ENCODE results near the gene KRT80.
A peak's percentile ranks its signal among the peaks of the same experiment; 100 is the strongest.

KRT80 gene

GRCh38 chr12:52175371-52176350 lies 16.2 kb downstream of the KRT80 start:
- DNase-seq, result no peak

DNA sequence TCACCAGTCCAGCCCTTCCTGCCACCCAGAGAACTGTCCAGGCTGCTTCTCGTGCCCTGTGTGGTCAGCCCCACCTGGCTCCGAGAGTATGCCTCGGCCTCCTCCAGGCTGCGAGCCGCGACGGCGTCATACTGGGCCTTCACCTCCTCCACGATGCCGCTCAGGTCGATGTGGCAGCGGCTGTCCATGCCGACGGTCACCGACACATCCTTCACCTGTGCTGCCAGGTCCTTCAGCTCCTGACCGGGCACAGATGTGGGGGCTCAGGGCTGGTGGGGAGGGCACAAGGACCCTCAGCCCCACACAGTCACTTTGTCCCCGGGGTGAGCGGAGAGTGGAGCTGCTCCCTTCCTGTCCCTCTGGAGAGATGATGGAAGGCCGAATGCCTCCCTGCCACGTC lies 18.3 kb downstream of the KRT80 start:
- no peak for DNase-seq

DNA sequence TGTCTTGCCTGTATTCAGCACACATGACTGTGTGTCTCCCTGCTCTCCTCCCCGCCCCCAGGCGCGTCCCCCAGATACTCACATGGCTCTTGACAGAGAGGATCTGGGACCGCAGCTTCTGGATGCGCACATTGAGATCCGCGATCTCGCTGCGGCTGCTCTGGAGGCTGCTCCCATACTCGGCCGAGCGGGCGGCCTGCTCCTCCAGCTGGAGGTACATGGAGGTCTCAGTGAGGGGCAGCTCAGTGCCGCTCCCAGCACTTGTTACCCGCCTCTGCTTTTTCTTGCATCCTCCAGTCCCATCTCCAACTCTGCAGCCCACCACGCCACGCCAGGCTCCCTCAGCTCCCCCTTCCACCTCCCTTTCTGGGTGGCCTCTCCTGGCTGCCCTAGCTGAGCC lies 18.9 kb downstream of the KRT80 start:
- DNase-seq, result no peak

DNA sequence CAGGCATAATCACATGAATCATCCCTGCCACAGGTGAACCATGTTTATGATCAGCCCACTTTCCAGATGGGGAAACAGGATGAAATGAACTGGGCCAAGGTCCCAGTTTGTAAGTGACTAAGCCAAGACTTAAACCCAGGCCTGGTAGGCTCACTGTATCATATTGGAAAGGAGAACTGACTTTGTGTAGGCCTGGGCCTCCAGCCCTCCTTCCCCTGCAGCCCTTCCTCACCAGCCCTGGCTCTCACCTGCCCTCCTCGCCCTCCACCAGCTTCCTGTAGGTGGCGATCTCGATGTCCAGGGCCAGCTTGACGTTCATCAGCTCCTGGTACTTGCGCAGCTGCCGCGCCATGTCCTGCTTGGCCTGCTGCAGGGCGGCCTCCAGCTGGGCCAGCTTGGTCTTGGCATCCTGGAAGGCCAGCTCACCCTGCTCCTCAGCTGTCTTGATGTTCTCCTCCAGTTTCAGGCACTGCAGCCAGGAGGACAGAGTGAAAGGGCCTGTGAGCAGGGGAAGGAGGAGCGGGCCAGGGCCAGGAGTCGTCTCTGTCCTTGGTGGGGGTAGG lies 19.8 kb downstream of the KRT80 start:
- DNase-seq, result no peak

GRCh38 chr12:52170827-52171226 lies 21.0 kb downstream of the KRT80 start:
- DNase-seq, result no peak

GRCh38 chr12:52169886-52170285 lies 21.9 kb downstream of the KRT80 start:
- DNase-seq, result no peak

DNA sequence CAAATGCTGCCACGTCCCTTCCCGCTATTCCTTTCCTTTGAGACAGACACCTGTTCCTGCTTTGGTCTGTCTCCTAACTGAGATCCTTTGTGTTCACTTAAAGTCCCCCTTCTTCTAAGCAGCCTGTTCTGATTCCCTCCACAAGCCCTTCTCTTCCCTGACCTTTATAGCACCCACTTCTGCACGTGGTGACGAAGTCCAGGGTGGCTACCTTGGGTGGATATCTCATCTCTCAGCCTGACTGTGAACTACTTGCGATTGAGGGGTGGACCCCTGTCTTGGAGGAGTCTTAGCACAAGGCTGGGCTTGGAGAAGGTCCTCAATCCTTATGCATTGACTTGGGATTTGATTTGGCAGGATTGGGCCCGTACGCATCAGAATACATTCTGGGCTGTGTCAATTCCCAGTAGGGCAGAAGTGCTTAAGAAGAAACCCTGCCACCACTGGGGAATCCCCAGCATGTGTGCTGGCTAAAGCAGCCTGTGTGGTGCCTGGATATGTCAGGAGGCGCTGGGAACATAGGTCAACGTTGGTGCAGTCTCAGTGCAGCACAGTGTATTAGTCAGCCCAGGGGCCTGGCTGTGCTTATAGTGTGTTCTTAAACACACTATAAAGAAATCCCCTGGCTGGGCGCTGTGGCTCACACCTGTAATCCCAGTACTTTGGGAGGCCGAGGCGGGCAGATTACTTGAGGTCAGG lies 23.6 kb downstream of the KRT80 start:
- DNase-seq, result no peak

- no peak for DNase-seq
Observed at GRCh38 chr12:52167526-52167925, 24.3 kb downstream of the KRT80 start.

- DNase-seq, result no peak
Observed at GRCh38 chr12:52166672-52167071, 25.1 kb downstream of the KRT80 start.

DNA sequence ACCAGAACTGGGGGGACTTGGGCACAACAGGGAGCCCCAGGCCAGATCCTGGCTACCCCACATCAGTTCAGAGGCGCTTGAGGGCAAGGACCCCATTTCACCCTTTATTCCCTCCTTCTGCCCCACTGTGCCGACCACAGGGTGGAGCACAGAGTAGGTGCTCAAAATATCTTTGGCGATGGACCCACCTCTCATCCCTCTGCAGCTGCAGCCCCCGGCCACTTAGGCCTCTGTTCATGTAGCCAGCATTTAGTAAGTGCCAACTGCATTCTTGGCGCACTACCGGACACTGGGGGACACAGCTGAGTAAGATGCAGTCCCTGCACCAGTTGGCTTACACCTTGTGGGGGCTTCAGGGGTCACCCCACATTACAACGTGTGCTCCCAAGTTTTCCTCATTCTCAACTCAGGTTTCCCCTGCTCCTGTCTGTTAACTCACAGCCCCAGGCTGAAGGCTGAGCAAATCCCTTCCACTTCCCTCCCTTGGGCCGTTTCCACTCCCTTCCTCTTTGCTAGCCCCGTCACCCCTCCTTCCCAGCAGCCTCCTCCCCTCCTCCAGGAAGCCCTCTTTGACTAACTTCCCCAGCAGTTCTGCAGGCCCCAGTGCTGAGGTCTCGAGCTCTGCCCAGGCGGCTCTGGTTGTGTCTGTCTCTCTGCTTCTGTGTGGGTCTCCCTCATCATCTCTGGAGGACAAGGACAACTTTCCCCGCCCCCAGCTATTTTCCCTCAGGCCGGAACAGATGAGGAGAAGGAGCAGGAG lies 26.5 kb downstream of the KRT80 start:
- peak; percentile 41 for DNase-seq

GRCh38 chr12:52164624-52165023 lies 27.2 kb downstream of the KRT80 start:
- no peak for DNase-seq

DNA sequence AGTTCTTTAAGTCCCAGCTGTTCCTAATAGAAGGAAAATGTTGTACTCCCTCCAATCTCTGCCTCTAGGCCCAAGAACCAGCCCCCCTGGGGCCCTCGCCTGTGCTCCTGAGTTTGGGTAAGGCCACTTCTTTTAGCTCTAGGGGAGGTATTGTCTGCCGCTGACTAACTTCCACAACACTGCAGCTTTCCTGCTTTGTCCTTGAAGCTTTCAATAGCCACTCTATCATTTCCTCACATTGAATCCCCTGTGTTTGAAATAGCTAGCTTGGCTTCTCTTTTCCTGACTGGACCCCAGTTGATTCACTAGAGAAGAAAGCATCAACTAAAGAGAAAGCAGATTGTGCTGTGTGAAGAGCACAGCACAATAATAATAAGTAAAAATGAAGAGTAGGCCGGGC lies 28.8 kb downstream of the KRT80 start:
- no peak for DNase-seq

GRCh38 chr12:52160200-52160599 lies 31.6 kb downstream of the KRT80 start:
- no peak for DNase-seq

GRCh38 chr12:52157566-52158150 lies 34.2 kb downstream of the KRT80 start:
- no peak for DNase-seq

DNA sequence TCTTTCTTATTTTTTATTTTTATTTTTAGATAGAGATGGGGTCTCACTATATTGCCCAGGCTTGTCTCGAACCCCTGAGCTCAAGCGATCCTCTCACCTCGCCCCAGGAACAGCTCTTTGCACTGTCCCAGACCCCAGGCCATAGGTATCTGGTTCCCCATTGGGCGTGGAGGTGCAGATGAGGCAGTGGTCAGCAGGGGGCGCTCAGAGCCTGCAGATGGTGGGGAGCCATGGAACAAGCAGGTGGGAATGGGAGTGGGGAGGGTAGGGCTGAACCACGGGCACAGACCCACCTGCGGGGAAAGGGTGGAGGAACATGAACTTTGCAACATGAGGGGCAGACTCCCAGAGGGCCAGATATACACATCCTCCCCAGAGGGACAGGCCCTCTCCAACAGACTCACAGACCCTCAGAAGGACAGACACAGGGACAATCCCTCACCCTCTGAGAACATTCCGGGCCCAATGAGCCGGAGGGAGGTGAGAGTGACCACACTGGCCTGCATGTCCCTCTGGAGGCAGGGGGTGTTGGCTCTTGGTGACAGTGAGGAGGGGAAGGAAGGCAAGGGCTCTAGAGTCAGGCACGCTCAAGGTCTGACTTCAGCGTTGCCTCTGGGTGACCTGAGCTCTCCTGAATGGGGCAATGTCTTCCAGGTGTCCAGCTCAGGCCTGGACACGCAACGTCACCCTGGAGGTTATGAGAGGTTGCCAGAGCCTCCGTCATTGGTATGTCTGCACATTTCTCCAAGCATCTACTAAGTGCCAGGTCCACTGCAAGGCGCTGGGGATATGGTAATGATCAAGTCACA lies 34.9 kb downstream of the KRT80 start:
- peak; percentile 56 for DNase-seq

DNA sequence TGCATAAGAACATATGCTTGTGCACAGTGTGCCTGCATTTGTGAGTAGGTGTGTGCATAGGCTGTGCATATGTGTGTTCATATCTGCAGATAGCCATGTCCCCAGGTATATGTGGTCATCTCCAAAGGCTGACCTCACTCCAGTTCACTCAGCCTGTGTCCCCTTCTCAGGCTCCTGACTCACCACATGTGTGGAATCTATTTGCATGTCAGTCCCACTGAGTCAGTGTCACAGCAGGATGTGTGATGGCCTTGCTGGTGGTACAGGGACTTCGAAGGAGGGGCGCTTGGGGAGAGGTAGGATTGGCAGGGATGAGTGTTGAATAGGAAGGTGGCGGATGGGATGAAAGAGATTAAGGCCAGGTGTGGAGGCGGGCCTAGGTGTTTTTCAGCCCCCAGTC lies 35.5 kb downstream of the KRT80 start:
- DNase-seq, result no peak

DNA sequence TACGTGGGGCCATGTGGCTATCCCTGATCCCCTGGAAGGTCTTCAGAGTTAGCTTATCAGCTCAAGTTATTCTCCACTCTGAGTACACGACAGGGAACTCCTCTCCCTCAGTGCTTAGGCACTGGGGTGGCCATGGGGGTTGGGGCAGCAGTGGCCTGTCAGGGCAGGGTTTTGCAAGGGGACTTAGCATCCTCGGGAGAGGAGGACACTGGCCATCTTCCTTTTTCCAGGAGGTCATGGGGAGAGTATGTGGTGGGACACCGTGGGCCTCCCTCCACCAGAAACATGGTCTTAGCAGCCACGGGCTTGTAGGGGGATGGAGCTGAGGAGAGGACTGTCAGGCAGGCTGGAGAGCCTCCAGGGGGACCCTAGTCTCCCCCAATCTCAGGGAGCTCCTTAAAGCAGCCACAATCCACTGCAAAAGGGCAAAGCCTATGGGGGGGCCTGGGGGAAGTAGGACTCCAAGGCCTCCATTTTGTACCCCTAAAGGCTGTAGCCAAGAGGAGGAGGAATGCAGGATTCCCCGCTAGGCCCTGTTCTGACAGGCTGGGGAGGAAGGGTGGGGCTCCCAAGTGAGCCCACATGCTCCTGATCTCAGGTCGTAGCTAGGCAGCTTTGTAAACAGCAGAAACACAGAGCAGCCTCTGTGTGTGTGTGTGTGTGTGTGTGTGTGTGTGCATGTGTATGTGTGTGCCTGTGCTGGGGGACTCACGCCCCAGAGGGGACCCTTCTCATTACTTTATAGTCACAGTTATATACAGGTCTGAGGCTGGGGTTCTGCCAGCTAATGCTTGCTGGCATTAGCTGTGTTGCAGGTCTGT lies 36.6 kb downstream of the KRT80 start:
- DNase-seq, result peak; percentile 81

DNA sequence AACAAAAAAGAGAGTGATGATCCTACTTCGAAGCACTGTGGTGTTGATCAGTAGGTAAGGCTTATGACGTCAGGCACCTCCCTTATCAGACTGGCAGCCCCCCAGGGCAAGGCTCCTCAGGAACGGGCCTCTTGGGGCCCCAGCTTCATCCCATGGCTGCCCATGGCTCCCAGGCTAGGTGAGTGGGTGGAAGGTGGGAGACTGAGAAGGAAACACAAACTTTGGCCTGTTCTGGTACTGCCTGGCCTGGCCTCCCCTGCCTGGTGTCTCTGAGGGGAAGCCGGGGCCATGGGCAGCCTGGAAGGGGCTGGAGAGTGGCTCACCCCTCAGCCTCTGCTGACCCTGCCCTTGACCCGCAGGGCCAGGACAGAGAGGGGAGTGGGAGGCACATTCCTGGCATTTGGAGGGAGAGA lies 38.9 kb downstream of the KRT80 start:
- no peak for DNase-seq

DNA sequence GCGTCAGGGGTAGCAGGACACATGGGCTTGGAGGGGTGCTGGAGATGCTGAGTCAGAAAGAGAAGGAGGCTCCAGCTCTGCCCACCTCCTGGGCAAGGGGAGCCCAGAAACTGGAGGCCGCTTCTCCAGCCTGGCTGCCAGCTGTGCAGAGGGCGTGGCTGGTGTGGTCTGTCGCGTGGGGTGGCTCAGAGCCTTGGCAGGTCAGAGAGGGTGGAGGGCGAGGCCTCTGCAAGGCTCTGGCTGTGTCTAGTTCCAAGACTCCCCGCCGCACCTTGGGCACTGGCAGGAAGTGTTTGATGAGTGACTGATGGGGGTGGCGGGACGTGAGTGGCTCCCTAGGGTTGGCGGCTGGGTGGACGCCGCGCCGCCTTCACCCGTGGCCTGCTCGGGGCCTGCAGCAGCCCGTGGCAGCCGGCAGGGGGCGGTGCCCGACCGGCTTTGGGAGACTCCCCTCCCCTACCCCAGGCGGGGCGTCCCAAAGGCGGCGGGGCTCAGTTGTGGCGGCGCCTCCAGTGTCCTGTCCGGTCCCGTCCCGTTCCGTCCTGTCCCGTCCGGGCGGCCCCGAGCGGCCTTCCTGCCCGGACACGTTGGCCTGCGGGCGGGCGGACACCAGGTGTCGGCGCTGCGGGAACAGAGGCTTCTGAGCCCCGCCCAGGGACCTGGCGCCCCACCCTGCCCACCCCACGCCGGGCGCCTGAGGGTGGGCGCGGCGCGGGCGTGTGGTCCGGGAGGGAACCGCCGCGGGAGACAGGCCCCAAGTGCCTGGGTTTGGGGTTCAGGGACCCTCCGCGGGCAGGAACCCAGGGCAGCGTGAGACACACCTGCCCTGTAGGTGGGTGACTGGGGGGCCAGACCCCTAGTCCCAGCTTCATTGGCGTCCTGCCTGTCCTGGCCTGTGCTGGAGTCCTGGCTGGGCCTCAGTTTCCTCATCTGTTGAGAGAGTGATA lies 39.7 kb downstream of the KRT80 start:
- DNase-seq, result peak; percentile 70

Measured in CD4-positive, alpha-beta T cell treated with Interleukin-15 for 1 hour (primary cell).